Hematopoietic multipotent progenitor cell treated with erythropoietin and hydrocortisone succinate and interleukin-3 and kit ligand, for 15 days (in vitro differentiated cells): ENCODE data around the gene CCDC9.
"Not testable (repeated sequence)": the region's sequence is repeated elsewhere in the genome, so short reads cannot be mapped to it uniquely, and the experiment has no call there.

ENCODE experiments used
- DNase-seq: peaks from one replicate; pipeline ENCODE4 v3.0.0-alpha.2; 2015; ENCODE audit warnings: low spot score

The CCDC9 gene

DNA sequence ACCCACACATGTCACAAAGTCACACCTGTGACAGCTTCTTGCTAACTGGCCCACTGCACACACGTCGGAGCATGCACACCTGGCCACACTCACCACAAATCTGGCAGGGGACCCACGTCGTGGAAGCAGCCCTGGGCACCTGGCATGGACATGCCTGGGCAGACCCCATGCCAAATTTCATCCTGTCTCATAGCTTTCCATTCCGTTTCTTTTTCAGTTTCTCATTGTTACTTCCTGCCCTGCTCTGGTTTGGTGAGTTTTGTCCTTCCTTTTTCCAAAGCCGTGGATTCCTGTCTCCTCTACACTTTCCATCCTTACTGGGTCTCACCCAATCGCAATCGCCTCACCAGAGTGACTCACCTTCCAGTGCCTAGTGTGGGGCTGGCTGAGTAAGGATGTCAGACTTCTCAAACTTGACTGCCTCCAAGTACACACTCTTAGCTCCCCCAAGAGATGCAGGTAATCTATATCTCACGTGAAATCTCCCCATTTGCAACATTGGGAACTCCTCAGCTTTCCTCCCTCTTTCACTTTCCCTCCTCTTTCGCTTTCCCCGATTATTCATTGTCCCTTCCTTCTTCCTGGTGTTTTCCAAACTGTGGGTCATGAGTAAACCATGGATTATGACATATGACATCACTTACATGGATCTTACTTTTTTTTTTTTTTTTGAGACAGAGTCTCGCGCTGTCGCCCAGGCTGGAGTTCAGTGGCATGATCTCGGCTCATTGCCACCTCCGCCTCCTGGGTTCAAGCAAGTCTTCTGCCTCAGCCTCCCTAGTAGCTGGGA is 23.7 kb upstream of the CCDC9 start:
- peak; percentile 53 for DNase-seq

DNA sequence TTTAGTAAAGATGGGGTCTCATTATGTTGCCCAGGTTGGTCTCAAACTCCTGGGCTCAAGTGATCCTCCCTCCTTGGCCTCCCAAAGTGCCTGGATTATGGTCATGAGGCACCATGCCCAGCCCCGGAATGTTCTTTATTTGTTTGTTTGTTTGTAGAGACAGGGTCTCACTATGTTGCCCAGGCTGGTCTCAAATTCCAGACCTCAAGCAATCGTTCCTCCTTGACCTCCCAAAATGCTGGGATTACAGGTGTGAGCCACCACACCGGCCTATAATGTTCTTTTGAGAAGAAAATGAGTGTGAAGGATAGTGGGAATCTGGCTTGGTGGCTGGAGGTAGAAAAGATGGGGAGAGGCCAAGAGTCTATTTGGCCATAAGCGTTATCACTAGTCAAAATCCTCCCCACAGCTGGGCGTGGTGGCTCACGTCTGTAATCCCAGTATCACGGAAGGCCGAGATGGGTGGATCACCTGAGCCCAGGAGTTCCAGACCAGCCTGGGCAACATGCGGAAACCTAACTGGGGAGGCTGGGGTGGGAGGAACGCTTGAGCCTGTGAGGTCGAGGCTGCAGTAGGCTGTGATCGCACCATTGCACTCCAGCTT is 20.2 kb upstream of the CCDC9 start:
- DNase-seq, result no peak

DNA sequence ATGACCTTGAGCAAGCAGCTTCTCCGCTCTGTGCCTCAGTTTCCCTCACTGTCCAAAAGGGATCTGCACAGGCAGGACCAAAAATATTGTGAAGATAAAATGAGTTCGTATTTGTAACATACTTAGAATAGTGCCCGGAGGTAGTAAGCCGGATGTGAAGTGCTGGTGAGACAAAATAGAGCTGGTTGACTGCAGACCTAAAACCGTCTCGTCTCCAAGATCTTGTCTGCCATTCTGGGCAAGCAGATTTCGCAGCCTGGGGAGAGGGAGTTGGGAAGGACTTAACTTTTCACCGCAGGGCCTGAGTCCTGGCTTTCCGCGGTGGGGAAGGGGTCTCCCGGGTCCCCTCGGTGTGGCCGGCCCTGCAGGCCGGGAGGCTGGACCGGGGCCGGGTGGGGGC is 17.2 kb upstream of the CCDC9 start:
- DNase-seq, result no peak

DNA sequence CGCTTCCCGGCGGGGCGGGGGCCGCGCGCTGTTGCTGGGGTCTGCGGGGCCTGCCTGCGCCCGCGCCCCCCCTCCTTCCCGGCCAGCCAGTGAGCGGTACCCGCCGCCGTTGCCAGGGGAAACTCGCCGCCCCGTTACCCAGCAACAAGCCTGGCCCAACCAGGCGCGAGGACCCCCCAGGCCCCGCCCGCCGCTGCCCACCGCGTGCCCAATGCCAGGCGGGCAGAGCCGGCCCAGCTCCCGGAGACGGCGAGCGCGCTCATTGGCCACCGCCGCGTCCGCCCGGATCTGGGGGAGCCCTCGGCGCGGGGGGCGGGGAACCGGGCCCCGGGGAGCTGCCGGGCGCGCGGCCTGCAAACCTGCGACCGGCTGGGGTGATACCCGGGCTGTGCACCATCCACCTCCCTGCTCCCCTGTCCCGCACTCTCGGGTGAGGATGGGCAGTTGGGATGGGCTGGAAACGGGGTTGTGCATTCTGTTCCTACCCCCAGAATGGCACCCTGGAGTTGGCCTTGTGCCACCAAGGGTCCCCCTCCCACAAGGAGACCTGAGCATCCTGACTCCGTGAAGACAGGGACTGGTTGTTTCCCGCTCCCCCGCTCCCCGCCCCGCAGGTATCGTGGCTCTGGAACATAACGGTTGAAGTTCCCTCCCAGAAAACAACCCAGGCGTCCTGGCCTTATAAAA is 16.6 kb upstream of the CCDC9 start:
- DNase-seq, result no peak

DNA sequence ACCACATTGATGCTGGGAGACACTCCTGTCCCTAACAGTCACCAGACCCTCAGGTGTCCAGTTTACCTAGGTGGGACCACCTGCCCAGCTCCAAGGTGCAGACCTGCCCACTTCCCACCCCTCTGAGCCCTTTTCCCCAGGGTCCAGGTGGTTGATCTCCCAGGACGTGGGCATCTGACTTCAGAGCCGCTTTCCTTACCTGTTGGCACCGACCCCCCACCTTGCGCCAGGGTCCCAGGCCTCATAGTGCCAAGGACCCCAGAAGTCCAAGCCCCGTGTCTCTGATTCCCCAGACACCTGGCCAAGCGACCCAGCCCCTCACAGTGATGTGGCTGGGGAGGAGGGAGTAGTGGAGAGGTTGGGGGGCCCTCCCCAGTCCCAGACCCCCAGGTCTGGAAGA is 15.8 kb upstream of the CCDC9 start:
- no peak for DNase-seq

- peak; percentile 84 for DNase-seq
These were observed 15.1 kb upstream of the CCDC9 start for GRCh38 chr19:47240996-47241918.

DNA sequence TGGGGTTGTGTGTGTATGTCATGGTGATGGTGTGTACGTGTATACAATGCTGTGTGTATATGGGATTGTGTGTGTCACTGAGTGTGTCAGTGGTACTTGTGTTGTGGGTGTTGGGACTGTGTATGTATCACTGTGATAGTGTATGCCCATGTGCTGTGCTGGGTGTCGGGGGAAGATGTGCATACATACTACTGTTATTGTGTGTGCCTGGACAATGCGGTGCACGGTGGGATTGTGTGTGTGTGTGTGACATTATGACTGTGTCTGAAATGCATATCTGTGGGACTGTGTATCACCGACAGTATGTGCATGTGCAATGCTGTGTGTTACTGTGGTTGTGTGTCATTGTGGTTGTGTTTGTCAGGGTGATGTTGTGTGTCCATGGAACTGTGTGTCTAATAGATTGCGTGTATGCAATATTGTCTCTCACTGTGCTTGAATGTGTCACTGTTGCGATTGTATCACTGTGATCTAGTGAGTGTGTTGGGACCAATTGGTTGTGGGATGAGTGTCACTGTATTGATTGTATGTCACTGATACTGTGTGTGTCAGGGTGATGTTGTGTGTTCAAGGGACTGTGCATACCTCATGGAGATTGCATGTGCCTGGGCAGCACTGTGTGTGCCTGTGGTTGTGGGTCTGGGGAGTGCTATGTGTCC is 14.3 kb upstream of the CCDC9 start:
- DNase-seq, result no peak

GRCh38 chr19:47243364-47243775 is 13.0 kb upstream of the CCDC9 start:
- no peak for DNase-seq

DNA sequence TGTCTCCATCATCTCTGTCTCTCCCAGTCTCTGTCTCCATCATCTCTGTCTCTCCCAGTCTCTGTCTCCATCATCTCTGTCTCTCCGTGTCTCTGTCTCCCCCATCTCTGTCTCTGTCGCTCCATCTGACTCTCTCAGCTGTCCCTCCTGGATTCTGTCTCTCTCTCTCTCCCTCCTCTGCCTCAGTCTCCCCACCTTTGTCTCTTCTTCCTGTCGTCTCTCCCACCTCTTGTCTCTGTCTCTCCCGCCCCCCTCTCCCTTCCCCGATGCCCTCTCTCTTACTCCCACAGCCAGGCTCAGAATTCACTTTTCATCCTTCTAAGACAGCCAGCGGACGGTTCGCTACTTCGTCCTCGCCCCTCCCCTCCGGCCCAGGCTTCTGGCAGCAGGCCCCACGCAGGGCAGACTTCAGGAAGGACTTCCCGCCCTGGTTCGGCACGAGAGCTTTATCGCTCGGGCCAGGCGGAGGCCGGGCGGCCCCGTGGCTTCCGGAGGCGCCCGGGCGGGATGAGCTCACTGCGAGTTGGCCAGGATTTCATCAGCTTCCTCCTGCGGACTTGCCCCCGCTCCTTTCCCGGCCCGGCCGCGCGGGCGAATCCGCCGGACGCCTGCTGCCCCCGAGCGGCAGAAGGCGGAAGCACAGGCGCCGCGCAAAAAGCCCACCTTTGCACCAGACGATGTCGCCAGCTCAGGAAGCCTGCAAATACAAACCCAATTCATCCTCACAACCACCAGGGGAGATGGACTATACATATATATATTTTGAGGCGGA is 12.4 kb upstream of the CCDC9 start:
- peak; percentile 97 for DNase-seq

GRCh38 chr19:47247308-47247990 is 8.9 kb upstream of the CCDC9 start:
- peak; percentile 89 for DNase-seq

DNA sequence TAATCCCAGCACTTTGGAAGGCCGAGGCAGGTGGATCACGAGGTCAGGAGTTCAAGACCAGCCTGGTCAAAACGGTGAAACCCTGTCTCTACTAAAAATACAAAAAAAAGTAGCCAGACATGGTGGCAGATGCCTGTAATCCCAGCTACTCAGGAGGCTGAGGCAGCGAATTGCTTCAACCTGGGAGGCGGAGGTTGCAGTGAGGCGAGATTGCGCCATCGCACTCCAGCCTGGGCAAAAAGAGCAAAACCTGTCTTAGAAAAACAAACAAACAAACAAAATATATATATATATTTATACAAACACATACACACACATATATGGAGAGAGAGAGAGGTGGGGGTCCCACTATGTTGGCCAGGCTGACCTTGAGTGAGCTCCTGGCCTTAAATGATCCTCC is 3.3 kb upstream of the CCDC9 start:
- DNase-seq, result not testable (repeated sequence)

- DNase-seq, result no peak
These were observed 2.9 kb upstream of the CCDC9 start for GRCh38 chr19:47253467-47253881.

- DNase-seq, result no peak
These were observed 2.4 kb upstream of the CCDC9 start for GRCh38 chr19:47253970-47254369.

DNA sequence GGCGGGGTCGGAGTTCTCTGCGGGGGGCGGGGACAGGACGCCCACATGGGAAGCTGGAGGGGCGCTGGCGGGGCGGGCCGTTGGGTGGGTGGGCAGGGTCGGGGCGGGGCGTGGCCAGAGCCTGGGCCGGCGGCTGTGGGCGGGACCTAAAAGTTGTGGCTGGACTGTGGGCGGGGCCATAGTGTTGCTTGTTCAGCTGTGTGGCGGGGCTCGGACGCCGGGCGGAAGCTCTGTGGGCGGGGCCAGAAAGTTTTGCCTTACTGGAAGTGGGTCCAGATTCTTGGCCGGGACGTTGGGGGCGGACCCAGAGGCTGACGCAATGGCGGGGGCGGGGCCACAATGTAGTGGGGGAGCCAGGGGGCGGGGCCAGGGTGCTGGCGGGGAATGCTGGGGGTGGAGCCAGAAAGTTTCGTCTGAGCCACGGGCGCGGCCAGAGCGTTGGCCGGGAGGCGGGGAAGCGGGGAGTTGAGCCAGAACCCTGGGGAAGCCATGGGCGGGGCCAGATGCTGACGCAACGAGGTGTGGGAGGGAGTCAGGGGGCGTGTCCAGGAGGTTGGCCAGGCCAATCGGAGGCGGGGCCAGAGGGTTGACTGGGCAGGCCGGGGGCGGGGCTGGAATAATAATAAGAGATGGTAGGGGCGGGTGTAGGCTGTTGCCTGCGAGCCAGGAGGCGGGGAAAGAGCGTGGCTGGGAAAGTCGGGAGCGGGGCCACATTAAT is 527 bp downstream of the CCDC9 start:
- DNase-seq, result peak; percentile 99

DNA sequence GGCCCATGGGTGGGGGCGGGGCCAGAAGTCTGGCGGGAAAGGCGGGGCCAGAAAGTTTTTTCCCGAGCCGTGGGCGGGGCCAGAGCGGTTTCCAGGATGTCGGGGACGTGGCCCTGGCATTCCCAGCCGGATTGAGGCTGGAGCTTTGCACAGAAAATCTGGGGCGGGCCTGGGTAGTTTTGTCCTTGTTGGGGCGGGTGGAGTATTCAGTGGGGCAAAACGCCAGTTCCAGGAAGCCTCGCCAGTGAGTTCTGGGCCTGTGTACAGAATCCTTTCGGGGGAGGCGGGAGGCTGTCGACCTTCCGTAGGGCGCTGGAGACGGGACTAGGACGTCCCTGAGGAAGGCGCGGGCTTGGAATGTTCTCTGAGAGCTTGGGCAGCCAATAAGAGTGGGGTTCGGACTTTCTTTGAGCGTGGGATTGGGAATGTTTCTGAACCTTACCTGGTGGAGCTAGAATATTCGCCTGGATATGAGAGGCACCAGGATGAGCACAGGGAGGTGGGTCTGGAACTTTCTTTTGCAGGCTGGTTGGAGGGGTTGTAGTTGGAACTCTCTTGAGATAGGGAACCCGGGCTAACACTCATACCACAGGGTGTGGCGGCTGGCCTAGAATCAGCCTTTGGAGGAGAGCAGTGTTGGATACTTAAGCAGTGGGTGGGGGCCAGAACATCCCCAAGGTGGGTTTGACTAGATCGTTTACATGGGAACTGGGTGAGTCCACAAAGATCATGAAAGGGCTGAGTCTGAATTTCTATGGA is 1.3 kb downstream of the CCDC9 start:
- no peak for DNase-seq

DNA sequence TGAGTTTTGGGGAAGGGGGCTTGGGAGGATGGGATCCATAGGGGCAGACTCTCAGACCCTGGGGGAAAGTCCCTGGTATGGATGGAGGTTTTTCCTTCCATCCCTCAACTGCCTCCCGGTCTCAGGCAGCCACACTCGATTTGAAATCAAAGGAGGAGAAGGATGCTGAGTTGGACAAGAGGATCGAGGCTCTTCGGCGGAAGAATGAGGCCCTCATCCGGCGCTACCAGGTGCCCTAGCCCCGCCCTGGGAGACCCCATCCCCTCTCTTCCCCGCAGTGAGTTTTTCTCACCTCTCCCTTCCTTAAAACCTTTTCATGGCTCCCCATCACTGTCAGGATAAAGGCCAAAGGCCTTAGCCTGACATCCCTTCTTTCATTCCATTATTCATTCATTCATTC is 2.1 kb downstream of the CCDC9 start:
- no peak for DNase-seq

DNA sequence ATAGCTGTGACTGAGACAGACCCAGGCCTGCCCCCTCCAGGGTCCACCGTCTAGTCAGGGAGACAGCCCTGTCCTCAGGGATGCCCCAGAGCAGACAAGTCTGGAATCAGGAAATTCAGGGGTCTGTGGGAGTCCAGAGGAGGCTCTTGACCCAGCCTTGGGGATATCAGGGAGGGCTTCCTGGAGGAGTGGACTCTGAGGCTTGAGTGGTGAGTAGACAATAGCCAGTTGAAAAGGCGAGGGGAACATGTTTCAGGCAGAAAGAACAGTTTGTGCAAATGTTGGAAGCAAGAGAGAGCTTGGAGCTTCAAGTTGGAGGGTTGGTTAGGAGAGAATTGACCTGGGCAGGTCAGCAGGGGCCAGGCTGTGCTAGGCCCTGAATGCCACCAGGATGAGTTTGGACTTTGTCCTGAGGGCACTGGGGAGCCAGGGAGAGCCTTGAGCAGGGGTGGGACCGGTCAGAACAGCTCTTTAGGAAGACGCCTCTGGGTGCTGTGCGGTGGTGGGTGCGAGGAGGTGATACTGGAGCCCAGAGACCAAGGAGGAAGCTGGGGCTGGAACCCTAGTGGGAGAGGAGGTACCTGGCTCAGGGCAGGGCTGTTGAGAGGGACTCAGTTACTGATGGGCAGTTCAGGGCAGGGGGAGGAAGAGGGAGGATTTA is 2.7 kb downstream of the CCDC9 start:
- DNase-seq, result no peak

DNA sequence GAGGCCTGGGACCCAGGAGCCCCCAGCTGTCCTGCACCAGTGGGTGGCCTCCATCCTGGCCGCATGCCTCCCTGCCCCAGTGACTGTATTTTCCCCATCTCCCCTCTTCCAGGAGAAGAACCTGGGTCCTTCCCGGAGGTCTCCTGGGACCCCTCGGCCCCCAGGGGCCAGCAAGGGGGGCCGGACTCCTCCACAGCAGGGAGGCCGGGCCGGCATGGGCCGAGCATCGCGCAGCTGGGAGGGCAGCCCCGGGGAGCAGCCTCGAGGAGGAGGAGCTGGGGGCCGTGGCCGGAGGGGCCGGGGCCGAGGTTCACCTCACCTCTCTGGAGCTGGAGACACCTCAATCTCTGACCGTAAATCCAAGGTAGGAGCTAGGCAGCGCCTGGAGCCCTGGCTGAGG is 4.2 kb downstream of the CCDC9 start:
- no peak for DNase-seq
